HL-60/S4 treated with retinoic acid at 250 ng/mL for 4 days and 3 days (cell line): Measurements from ENCODE around the gene PRELP.

ENCODE experiments used
- in situ Hi-C: fragments of 300-500 bp; cut with MboI; formaldehyde crosslinking; loops from 2 replicates; pipeline ENCODE4 v1.7.0; 2022; ENCODE audit warnings: low sequenced_read_pairs

The PRELP gene

GRCh38 chr1:203476216-203476814 lies 709 bp downstream of the PRELP start:
- in situ Hi-C loops = loop anchor here (25.0 kb wide), 1 partner anchor 439 kb away; the partner anchor contains the start of gene PPFIA4

- in situ Hi-C loops = loop anchor here (25.0 kb wide), 1 partner anchor 440 kb away; the partner anchor contains the start of gene PPFIA4
Observed at GRCh38 chr1:203477748-203478147, 2.1 kb downstream of the PRELP start.

DNA sequence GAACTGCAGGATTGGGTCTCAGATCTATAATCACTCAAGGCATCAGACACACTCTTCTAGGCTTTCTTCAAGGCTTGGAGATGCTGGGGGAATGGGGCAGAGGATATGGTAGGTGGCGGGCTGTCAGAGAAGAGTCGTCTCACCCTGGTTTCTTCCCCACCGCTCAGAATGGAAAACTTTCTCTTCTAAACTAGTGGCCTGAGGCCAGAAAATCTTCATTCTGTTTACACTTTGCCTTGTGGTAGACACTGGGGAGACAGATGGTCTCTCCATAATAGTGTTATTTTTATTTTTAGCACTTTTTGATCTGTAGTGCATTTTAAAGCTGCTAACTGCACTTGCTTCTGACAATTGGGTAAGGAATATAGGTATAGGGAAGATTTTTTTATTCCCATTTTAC lies 2.6 kb downstream of the PRELP start:
- in situ Hi-C loops = loop anchor here (25.0 kb wide), 1 partner anchor 441 kb away; the partner anchor contains the start of gene PPFIA4

GRCh38 chr1:203478986-203479385 lies 3.4 kb downstream of the PRELP start:
- in situ Hi-C loops = loop anchor here (25.0 kb wide), 1 partner anchor 442 kb away; the partner anchor contains the start of gene PPFIA4

GRCh38 chr1:203479646-203480045 lies 4.0 kb downstream of the PRELP start:
- in situ Hi-C loops = loop anchor here (10.0 to 25.0 kb wide), 2 partner anchors 135 to 442 kb away; partner anchors contain the start of gene PPFIA4

GRCh38 chr1:203480084-203480483 lies 4.5 kb downstream of the PRELP start:
- in situ Hi-C loops = loop anchor here (10.0 to 25.0 kb wide), 2 partner anchors 135 to 443 kb away; partner anchors contain the start of gene PPFIA4

GRCh38 chr1:203480525-203481084 lies 5.0 kb downstream of the PRELP start:
- in situ Hi-C loops = loop anchor here (10.0 to 25.0 kb wide), 2 partner anchors 136 to 443 kb away; partner anchors contain the start of gene PPFIA4

DNA sequence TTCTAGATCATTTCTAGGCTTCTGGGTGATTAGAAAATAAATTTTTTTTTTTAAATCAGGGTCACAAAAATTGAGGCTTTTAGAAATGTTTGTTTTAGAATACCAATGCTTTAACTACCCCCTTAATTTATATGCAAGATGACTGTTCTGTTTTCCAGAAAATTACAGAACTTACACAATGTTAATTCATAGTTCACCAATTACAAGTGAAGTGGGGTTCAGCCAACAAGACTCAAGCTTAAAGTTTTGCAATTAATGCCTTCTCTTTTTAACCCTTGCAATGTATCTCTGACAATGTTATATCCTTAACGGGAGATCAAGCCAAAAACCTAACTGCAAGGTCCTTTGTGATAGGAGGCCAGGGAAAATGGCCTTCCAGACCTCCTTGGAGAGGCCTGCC lies 5.6 kb downstream of the PRELP start:
- in situ Hi-C loops = loop anchor here (10.0 to 25.0 kb wide), 2 partner anchors 136 to 444 kb away; partner anchors contain the start of gene PPFIA4

- in situ Hi-C loops = loop anchor here (5.0 to 25.0 kb wide), 3 partner anchors 142 to 449 kb away; partner anchors contain the start of gene PPFIA4
Observed at GRCh38 chr1:203486618-203487370, 11.2 kb downstream of the PRELP start.

- in situ Hi-C loops = loop anchor here (5.0 to 25.0 kb wide), 3 partner anchors 144 to 451 kb away; partner anchors contain the start of gene PPFIA4
Observed at GRCh38 chr1:203488539-203488938, 12.9 kb downstream of the PRELP start.

DNA sequence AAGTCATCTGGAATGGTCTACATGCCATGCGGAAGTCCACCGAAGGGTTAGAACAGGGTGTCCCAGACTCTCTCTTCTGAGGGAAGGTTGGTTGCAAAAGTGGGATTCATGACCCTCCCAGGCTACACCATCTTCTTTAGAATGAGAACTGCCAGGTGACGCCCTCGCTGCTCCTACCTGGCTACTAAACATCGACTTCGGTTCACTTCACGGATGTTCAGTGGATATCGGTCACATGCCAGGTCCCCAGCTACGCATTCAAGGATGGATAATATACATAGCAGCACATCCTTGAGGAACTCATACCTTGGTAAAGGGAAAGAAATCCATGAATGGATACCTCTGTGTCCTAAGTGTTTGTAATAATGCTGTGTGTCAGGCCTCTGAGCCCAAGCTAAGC lies 15.0 kb downstream of the PRELP start:
- in situ Hi-C loops = loop anchor here (25.0 kb wide), 1 partner anchor 453 kb away; the partner anchor contains the start of gene PPFIA4

GRCh38 chr1:203491664-203492063 lies 16.1 kb downstream of the PRELP start:
- in situ Hi-C loops = loop anchor here (25.0 kb wide), 1 partner anchor 454 kb away; the partner anchor contains the start of gene PPFIA4

- in situ Hi-C loops = loop anchor here (25.0 kb wide), 1 partner anchor 455 kb away; the partner anchor contains the start of gene PPFIA4
Observed at GRCh38 chr1:203492082-203492747, 16.6 kb downstream of the PRELP start.

DNA sequence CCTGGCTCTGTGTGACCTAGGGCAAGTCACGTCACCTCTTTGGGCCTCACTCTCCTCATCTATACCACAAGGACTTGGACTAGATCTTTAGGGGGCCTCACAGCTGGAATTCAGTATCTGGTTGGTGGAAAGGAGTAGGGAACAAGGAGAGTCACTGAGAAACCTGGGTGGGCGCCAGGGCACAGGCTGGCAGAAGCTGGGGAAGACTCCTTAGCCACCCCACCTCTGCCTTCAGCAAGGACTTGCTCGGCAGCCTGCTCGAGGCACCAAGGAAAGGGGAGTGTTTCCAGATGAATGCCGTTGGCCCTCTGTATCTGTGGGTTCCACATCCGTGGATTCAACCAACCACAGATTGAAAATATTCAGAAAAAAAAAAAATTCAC lies 17.1 kb downstream of the PRELP start:
- in situ Hi-C loops = loop anchor here (25.0 kb wide), 1 partner anchor 455 kb away; the partner anchor contains the start of gene PPFIA4

DNA sequence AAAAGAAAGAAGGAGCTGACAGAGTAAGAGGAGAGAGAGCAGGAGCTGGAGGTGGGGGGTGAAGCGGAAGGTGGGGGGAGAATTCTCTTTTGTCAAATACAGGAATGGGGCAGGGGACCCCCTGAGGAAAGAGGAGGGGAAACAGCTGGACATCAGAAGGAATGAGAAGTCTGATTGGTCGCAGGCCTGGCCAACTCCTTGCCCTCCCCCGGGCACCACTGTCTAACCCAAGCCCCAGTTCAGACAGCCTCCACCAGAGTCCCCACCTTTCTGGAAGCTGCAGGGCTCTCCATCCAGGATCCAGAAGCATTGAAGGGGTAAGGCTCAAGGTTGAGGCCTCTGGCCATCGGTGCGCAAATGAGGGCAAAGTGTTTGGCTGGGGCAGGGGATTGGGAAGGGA lies 18.3 kb downstream of the PRELP start, which contains the start of gene OPTC:
OPTC (plus strand) TSS at position 253 of the 400 bp plus-strand sequence. CDS start 1,853 bp downstream, outside the sequence.
- in situ Hi-C loops = loop anchor here (25.0 kb wide), 1 partner anchor 457 kb away; the partner anchor contains the start of gene PPFIA4

GRCh38 chr1:203495845-203496244 lies 20.2 kb downstream of the PRELP start:
- in situ Hi-C loops = loop anchor here (25.0 kb wide), 1 partner anchor 459 kb away; the partner anchor contains the start of gene PPFIA4

DNA sequence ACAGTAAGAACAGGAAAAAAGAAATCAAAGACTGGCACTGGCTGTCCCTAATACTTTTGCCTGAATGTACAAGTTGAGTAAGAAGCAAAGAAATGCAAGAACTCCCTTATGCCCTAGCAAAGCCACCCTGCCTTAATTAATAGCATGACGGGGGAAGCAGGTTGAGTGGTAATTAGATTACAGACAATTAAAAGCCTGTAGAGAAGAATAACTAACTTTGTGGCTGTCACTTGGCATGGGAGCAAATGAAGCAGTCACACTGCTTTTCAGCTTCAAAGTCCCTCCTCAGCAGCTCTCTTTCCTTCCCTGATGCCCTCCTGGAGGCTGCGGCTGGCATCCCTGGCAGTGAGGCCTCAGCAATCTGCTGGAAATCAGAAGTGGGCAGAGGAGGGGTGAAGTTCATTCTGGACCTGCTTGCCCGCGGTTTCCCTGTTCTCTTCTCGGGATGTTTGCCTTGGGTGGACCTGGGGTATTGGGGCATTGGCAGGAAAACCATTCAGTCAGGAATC lies 21.7 kb downstream of the PRELP start:
- in situ Hi-C loops = loop anchor here (25.0 kb wide), 1 partner anchor 460 kb away; the partner anchor contains the start of gene PPFIA4

DNA sequence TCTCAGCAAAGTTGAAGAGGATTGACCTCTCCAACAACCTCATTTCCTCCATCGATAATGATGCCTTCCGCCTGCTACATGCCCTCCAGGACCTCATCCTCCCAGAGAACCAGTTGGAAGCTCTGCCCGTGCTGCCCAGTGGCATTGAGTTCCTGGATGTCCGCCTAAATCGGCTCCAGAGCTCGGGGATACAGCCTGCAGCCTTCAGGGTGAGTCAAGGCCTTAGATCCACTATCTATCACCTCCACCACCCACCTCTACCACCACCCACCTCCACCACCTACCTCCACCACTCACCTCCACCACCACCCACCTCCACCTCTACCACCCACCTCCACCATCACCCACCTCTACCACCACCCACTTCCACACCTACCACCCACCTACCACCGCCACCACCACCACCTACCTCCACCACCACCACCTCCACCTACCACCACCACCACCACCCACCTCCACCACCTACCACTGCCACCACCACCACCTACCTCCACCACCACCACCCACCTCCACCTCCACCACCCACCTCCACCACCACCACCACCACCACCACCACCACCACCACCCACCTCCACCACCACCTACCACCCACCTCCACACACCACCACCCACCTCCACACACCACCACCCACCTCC lies 24.2 kb downstream of the PRELP start:
- in situ Hi-C loops = loop anchor here (25.0 kb wide), 1 partner anchor 462 kb away; the partner anchor contains the start of gene PPFIA4

DNA sequence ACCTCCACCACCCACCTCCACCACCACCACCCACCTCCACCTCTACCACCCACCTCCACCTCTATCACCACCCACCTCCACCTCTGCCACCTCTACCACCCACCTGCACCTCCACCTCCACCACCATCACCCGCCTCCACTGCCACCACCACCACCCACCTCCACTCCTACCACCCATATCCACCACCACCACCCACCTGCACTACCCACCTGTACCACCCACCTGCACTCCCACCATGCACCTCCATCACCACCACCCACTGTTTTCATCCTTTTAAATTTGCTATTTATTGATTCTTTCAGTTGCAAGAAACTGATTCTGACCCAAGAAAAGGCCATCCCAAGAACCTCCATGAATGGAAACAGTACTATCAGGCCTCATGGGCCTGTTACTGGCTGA lies 24.7 kb downstream of the PRELP start:
- in situ Hi-C loops = no loop called here
